Left ventricle myocardium inferior (tissue), 1 donor: ENCODE measurements around the gene AFF1. TPM values are rescaled to one million over a fixed set of nuclear protein-coding genes. Genes with fewer than 3 reads are reported as not detected.

Source experiments
- DNase-seq: peaks from one replicate; pipeline ENCODE4 v3.0.0-alpha.2; 2020
- H3K27ac ChIP-seq: fragments of 200-600 bp; replicated peaks from 2 replicates; pipeline ENCODE4 v1.8.0; 2021
- H3K27me3 ChIP-seq: fragments of 200-600 bp; 2 replicates; pipeline ENCODE4 v1.8.0; 2021; ENCODE audit warnings: low read depth
- H3K36me3 ChIP-seq: fragments of 200-600 bp; 2 replicates; pipeline ENCODE4 v1.8.0; 2021
- H3K4me1 ChIP-seq: fragments of 200-600 bp; 2 replicates; pipeline ENCODE4 v1.8.0; 2021
- H3K4me3 ChIP-seq: fragments of 200-600 bp; 2 replicates; pipeline ENCODE4 v1.8.0; 2021; ENCODE audit warnings: mild to moderate bottlenecking, moderate library complexity
- H3K9me3 ChIP-seq: fragments of 200-600 bp; replicated peaks from 2 replicates; pipeline ENCODE4 v1.8.0; 2021
- intact Hi-C: fragments of 100-400 bp; cut with micrococcal nuclease; formaldehyde crosslinking; loops from one replicate; pipeline ENCODE4 v1.11.0; 2022
- total RNA-seq: library from RNA; stranded (reverse); fragmentation: NEBNext Ultra II Directional; extraction: Animal tissue kit (Norgen Biotek cat#: 25700); gene quantifications from one replicate; pipeline ENCODE4 v1.2.1, GENCODE V29; 2021
- TF ChIP-seq, protein P1 (sequence below): fragments of 200-600 bp; IDR thresholded peaks from 2 replicates; pipeline ENCODE4 v1.8.0; 2021; ENCODE audit warnings: antibody characterized with exemption, mild to moderate bottlenecking, borderline replicate concordance
- donor health status: DM: no; HTN: yes; CAD: no; lungs with severe emphysema.

Gene AFF1
- total RNA-seq, 1 donor from 2014 or later, result 67.9 TPM

DNA sequence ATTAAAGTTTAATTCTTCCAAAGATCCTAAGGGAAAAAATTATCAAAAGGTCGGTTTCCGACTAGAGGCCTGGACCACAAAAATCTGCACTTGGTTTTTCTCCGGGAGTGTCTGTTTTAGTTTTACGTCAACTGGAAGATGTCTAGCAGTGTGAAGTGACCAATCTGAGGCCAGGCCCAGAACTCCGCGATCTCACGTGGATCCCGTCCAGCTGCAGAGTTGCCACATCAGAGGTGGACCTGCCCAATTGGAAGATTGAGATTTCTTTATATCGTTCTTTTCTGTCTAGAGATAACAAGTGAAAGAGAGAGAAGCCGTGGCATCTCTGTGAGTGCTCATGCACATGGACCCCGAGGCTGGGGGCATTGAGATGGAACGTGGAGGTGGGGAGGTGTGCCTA is 115.8 kb downstream of the AFF1 start:
- Histone ChIP-seq H3K27ac (peak overlapping the region; percentile 92), H3K36me3 (peaks cover 21% of the 10 kb centered on the region), H3K9me3 (no peaks in the 10 kb centered on the region), H3K4me3 (no peak overlapping the region), H3K27me3 (no peaks in the 10 kb centered on the region), H3K4me1 (peaks cover 98% of the 10 kb centered on the region)
- intact Hi-C loops, result no loop called here
- peak; percentile 67 for DNase-seq
- TF ChIP-seq, protein P1, sequence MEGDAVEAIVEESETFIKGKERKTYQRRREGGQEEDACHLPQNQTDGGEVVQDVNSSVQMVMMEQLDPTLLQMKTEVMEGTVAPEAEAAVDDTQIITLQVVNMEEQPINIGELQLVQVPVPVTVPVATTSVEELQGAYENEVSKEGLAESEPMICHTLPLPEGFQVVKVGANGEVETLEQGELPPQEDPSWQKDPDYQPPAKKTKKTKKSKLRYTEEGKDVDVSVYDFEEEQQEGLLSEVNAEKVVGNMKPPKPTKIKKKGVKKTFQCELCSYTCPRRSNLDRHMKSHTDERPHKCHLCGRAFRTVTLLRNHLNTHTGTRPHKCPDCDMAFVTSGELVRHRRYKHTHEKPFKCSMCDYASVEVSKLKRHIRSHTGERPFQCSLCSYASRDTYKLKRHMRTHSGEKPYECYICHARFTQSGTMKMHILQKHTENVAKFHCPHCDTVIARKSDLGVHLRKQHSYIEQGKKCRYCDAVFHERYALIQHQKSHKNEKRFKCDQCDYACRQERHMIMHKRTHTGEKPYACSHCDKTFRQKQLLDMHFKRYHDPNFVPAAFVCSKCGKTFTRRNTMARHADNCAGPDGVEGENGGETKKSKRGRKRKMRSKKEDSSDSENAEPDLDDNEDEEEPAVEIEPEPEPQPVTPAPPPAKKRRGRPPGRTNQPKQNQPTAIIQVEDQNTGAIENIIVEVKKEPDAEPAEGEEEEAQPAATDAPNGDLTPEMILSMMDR, result no peak

- no peaks in the 10 kb centered on the region for H3K9me3 ChIP-seq
- no peaks in the 10 kb centered on the region for H3K27me3 ChIP-seq
- no peak overlapping the region for H3K4me3 ChIP-seq
- intact Hi-C loops, result no loop called here
- peaks cover 21% of the 10 kb centered on the region for H3K36me3 ChIP-seq
- DNase-seq, result no peak
- H3K4me1 ChIP-seq, result peaks cover 98% of the 10 kb centered on the region
- TF ChIP-seq, protein P1, result no peak
- H3K27ac ChIP-seq, result peak overlapping the region; percentile 92
These were observed 116.4 kb downstream of the AFF1 start for GRCh38 chr4:87051121-87051713.

DNA sequence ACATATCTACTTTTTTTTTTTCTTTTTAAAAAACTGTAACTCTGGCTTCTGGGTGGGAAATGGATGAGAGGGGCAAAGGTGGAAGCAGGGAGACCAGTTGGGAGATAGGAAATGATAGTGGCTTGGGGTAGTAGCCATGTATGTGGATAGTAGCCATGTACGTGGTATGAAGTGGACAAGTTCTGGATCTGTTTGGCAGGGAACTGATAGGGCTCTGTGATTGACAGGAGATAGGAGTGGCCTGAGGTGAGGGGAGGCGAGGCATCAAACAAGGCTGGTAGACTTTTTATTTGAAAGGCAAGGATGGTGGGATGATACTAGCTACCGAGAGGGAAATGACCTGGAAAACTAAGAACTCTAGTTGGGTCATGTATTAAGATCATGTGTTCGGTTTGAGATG is 117.8 kb downstream of the AFF1 start:
- no peaks in the 10 kb centered on the region for H3K27me3 ChIP-seq
- intact Hi-C loops, result no loop called here
- H3K4me1 ChIP-seq, result peaks cover 98% of the 10 kb centered on the region
- DNase-seq, result no peak
- peaks cover 10% of the 10 kb centered on the region for H3K36me3 ChIP-seq
- H3K9me3 ChIP-seq, result no peaks in the 10 kb centered on the region
- no peak overlapping the region for H3K4me3 ChIP-seq
- peak overlapping the region; percentile 92 for H3K27ac ChIP-seq
- TF ChIP-seq, protein P1, result no peak

DNA sequence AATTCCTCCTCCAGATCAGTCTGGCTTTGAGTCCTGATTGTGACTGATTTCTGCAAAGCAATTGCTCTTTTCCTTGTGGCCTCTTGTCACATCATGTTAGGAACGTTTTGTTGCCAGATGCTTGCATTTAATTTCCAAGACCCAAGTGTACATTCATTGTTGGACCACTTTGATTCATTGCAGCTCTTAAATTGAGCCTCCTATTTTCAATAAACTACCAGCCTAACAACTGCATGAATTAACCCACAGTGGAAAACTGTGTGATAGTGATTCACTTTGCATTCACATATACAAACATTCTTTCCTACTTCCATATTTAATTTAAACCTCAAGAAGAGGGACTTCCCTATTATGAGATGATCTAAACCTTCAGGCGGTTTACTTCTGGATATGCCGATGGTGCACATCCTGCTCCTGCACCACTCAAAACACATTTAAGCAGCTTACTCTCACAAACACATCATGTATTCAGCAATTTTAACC is 118.4 kb downstream of the AFF1 start:
- peaks cover 4% of the 10 kb centered on the region for H3K36me3 ChIP-seq
- H3K27ac ChIP-seq, result peak overlapping the region; percentile 83
- no peaks in the 10 kb centered on the region for H3K9me3 ChIP-seq
- H3K27me3 ChIP-seq, result no peaks in the 10 kb centered on the region
- intact Hi-C loops, result no loop called here
- H3K4me3 ChIP-seq, result no peak overlapping the region
- no peak for DNase-seq
- TF ChIP-seq, protein P1, result no peak
- H3K4me1 ChIP-seq, result peaks cover 100% of the 10 kb centered on the region

- Histone ChIP-seq H3K9me3 (no peaks in the 10 kb centered on the region), H3K36me3 (peaks cover 4% of the 10 kb centered on the region), H3K4me1 (peaks cover 100% of the 10 kb centered on the region), H3K4me3 (peak overlapping the region; percentile 27), H3K27me3 (no peaks in the 10 kb centered on the region), H3K27ac (peak overlapping the region; percentile 83)
- intact Hi-C loops, result no loop called here
- TF ChIP-seq, protein P1, result peak; percentile 28
- no peak for DNase-seq
These were observed 119.3 kb downstream of the AFF1 start for GRCh38 chr4:87053802-87054767.
